Ammon's horn (tissue), 1 donor: Measurements from ENCODE around the gene UQCRHL.

ENCODE experiments used
- DNase-seq: peaks from one replicate; pipeline ENCODE4 v3.0.0-alpha.2; 2016; ENCODE audit warnings: low spot score

UQCRHL gene

DNA sequence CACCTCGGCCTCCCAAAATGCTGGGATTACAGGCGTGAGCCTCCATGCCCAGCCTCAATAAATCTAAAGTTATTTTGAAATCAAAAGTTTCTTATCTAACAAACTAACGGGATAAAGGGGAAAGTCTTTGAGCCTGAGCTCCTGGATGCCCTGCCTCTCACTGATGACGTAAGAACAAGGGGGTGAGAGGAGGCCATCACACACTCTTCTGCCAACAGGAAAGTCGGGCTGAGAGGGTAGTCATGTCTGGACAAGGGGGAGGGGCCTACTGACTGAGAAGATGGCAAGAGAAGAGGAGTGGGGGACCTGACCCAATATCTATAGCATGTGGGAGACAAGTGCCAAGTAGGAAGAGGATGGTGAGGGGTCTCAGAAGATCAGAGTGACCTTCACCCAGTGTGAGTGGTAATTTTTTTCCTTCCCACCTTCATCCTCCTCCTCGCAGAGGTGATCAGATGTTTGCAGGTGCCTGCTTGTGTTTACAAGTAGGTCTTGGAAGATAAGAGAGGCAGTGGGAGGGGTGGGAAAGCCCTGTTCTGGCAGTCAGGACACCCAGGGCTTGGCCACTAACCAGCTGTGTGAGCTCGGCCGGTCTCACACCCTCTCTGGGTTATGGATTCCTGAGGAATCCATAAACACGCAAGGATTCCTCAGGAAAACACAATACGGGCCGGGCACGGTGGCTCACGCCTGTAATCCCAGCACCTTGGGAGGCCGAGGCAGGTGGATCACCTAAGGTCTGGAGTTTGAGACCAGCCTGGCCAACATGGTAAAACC is 9.6 kb downstream of the UQCRHL start:
- DNase-seq: no peak

DNA sequence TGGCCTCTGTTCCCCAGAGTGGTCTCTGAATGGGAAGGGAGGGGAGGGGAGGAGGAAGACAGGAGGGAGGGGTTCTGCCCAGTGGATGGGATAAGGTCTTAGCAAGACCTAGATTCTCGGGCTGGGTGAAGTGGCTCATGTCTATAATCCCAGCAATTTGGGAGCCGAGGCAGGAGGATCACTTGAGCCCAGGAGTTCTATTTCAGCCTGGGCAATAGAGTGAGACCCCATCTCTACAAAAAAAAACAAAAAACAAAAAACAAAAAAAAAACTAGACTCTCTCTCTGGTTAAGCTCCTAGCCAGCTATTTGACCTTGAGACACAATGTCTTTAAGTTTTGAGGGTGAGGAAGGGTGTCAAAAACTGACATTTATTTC is 11.4 kb downstream of the UQCRHL start:
- no peak for DNase-seq

DNA sequence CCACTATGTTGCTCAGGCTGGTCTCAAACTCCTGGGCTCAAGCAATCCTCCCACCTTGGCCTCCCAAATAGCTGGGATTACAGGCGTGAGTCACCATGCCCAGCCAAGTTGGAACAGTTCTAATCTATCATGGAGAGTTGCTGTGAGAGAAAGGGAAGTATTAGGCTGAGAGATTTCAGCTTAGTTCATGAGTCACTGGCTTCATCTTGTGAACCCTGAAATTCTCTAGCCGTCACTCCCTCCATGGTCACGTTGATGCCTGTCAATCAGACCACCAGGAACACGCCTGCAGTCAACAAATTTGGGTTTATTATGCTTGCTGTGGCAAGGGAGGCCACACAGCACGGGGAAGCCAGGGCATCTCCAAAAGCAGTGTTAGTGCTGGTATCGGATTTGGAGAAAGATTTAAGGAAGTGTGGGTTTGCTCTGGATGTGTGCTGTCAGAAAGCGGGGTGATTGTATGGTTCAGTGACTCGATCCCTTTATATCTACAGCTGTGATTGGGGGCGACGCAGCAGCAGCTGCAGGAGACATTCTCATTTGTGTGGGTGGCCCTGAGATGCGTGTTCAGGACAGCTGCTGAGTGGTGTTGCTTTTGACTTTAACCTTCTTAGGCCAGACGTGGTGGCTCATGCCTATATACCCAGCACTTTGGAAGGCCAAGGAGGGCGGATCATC is 18.7 kb downstream of the UQCRHL start:
- DNase-seq: no peak

DNA sequence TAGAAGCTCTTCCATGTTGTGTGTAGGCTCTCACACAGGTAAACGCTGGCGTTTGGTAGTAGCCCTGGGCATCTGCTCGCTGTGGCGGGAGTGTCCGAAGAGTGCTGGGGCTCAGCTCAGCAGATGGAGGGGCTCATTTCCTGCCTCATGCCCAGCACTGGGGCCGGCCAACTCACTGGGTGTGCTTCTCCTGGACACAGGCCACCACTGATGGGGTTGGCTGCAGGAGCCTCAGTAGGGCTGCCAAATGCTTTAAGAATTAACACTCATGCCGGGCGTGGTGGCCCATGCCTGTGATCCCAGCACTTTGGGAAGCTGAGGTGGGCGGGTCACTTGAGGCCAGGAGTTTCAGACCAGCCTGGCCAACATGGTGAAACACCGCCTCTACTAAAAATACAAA is 20.9 kb downstream of the UQCRHL start:
- no peak for DNase-seq

DNA sequence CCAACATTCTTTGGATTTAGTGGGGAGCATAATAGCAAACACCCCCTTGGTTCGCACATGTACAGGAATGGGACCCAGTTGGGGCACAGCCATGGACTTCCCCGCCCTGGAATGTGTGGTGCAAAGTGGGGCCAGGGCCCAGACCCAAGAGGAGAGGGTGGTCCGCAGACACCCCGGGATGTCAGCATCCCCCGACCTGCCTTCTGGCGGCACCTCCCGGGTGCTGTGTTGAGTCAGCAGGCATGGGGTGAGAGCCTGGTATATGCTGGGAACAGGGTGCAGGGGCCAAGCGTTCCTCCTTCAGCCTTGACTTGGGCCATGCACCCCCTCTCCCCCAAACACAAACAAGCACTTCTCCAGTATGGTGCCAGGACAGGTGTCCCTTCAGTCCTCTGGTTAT is 21.8 kb downstream of the UQCRHL start:
- DNase-seq: no peak

DNA sequence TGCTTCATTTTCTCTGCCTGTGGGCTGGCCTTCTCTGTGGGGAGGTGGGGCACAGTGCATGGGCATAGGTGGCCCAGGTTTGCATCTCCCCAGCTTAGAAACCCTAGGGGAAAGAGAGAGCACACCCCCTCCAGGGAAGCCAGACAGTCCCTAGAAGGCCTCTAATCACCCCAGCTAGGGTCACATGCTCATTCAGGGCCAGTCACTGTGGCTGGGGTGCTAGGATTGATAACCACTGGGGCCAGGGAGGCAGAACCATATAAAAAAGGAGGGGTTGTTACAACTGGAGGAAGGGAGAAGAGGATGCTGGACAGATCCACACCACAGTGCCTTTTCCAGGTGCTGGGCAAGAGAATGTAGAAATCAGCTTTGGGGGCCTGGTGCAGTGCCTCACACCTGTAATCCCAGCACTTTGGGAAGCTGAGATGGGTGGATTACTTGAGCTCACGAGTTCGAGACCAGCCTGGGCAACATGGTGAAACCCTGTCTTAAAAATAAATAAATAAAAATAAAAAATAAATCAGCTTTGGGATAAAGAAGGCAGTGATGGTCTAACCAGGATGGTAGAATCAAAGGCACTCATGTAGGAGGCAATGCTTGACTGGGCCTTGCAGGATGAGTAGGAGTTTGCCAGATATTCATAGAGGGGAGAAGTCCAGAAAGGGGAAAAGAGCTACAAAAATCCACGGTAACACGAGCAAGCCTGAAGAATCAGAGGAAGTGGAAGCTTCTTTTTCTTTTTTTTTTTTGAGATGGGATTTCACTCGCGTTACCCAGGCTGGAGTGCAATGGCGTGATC is 29.3 kb downstream of the UQCRHL start:
- no peak for DNase-seq

DNA sequence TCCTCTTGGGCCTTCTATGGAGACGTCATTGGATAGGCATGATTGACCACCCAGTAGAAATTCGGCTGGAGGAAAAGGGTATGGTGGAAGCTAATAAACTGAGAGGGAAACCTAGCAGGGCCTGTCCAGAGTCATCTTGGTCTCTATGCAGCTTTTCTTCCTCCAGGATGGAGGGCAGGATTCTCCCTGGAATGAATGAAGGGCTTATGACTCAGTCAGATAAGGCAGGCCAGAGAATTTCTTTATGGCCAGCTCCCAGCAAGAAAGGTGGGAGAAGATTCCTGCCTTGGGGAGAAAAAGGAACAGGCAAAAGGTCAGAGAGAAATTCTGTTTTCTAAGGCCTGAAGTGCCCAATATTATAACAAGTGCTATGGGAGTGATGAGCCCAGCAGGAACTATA is 31.7 kb downstream of the UQCRHL start:
- DNase-seq: no peak

DNA sequence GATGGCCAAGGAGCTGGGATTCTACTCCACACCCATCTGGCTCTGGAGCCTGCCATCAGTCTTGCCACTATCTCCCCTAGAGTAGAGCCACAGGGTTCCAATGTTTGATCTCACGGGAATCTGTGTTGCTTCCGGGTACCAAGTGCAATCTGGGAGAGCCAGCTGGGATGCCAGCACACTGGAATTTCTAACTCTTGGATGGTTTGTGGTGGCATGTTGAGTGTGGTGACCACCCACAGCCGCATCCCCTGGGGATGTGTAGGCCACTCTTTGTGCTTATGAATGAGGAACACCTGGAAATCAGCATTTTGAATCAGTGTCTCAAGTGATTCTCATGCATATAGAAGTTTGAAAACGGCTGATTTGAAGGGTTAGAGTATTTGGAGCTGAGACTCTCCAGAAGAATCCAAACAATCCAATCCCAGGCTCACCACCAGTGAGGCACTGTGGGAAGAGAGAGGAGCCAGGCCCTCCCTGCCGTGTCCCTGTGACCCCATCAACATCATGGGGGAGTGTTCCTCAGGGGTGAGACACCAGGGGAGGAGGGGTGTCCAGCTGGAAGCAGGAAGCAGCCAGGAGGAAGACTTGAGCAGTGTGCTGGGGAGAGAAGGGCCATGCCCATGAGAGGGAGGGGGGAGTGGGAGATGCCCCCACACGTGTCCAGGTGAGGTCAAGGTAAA is 35.5 kb downstream of the UQCRHL start:
- no peak for DNase-seq

DNA sequence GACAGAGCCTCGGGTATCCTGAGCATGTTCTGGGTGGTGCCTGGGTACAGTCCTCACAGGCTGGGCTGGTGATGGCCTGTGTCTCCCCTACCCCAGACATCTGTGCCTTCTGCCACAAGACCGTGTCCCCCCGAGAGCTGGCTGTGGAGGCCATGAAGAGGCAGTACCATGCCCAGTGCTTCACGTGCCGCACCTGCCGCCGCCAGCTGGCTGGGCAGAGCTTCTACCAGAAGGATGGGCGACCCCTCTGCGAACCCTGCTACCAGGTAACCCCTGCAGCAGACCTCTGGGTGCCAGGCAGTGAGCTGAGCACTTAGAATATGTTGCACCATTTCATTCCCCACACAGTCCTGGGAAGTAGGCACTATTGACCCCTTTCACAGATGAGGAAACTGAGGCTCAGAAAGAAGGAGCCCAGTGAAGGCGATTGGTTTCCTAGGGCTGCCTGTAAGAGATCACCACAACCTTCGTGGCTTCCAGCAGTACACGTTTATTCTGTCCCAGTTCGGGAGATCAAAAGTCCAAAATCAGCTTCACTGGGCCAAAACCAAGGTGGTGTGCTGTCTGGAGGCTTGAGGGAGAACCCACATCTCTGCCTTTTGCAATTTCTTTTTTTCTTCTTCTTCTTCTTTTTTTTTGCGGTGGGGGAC is 37.0 kb downstream of the UQCRHL start:
- no peak for DNase-seq

DNA sequence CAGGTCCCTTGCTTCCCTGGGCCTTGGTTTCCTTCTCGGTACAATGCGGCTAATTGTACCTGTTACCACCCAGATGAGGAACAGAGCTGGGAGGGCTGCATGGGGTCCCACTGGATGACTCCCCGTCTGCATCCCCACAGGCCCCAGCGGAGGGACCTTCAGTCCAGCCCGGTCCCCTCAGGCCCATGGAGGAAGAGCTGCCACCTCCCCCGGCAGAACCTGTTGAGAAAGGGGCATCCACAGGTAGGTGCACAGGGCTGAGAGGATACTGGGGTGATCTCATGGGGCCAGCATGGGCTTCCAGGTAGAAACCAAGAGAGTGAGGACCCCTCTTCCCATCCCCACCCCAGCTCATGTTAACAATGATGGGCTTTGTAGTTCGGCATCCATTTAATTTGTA is 39.1 kb downstream of the UQCRHL start:
- no peak for DNase-seq

DNA sequence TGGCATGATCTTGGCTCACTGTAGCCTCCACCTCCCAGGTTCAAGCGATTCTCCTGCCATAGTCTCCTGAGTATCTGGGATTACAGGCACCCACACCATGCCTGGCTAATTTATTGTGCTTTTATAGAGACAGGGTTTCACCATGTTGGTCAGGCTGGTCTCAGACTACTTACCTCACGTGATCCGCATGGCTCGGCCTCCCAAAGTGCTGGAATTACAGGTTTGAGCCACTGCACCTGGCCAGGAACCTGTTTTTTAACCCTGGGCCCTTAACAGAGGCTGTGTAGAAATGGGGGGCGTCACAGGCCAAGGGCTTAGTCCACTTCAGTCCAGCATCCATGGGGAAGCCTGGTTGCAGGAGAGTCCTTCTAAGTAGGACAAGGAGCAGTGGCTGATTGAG is 39.5 kb downstream of the UQCRHL start:
- no peak for DNase-seq

DNA sequence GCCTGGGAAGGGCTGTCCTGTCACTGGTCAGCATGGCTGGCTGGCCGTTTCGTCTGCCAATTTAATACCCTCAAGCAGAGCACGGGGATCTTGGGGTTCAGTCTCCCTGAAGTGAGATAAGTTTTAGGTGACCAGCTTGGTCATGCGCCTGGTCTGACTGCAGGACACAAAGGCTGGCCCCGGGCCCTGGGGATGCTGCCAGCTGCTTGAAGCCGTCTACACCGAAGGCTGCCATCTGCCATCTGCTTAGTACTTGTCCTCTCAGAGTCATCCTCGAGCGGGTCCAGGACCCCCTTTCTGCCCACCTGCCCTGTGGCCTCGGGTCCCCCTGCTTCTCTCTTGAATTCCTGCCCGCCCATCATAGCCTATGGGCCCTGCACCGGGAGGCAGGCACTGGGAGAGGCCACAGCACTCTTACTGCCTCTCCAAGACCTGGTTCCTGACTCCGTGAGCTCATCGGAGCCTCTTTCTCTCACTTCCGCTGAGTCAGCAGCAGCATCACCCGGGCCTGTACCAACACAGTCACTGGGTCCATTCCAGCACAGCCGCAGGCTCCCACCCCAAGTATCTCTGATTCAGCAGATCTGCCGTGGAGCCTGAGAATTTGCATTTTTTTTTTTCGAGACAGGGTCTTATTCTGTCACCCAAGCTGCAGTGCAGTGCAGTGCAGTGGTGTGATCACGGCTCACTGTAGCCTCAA is 41.8 kb downstream of the UQCRHL start:
- DNase-seq: no peak

DNA sequence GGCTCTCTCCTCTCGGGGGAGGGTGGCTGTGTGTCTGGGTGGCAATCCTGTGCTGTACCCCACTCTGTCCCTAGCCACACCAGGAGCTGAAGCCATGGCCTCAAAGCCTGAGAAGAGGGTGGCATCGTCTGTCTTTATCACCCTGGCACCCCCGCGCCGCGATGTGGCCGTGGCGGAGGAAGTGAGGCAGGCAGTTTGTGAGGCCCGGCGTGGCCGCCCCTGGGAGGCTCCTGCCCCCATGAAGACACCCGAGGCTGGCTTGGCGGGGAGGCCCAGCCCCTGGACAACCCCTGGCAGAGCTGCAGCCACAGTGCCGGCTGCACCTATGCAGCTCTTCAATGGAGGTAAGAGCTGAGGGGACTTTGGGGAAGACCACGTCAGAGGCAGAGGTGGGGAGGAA is 42.6 kb downstream of the UQCRHL start:
- no peak for DNase-seq

DNA sequence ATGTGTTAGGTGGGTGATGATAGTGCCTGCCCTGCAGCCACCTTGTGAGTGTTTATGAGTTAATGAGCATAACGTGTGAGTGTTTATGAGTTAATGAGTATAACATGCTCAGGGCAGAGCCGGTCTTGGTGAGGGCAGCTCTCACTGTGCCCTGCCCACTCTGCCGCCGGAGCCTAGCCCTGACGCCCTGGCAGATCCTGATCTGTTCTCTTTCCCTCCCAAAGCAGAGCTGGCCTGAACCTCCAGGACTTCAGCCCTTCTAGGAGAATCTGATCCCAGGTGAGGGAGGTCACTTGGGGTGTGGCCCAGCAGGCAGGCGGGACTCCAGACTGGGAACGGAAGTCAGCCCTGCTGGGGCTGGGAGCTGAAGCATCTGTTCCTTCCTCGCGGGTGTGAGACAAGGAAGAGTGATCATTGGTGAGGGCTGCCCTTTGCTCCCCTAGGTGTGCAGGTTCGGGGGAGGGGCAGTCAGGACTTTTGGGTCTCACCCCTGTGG is 43.1 kb downstream of the UQCRHL start:
- DNase-seq: no peak

DNA sequence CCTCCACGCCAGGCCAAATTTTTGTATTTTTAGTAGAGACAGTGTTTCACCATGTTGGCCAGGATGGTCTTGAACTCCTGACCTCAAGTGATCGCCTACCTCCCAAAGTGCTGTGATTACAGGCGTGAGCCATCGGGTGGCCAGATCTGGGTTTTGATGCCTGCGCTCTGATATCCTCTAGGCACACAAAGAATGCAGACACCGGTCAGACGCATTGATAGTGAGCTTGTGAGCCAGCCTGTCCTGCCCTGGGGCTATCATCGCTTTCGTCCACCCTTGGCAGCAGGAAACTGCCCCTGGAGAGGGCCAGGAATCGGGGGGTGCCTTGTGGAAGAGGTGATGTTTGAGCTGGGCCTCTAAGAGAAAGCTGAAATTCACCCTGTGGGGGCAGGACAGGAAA is 44.9 kb downstream of the UQCRHL start:
- DNase-seq: no peak

DNA sequence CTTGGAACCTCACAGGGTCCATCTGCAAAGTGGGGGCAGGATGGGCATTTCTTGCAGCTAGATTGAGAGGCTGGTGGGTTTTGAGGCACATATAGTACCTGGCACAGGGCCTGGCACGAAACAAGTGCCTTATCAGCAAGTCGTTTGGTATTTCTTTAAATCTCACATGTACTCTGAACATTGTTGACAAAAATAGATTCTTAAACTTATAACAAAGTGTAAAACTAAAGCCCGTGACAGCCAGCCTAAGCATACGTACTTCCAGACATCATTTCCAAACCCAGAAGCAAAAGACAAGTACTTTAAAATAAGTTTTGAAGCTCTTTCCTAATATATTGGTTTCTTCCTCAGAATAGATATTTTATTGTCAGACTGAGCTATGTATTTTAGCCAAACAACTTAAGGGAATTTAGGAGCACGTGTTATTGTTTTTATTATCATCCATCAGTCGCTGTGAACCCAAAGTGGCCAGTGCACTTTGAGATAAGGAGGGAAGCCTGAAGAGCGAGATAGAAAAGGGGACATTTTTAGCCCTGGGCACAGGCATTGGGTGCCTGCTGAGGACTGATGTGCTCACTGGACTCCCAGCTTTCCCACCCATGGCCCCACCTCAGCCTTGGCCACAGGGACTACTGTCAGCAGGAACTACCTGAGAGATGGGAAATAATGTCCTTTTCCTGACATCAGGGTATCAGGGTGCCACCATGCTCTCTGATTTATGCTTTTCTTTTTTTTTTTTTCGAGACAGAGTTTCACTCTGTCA is 45.9 kb downstream of the UQCRHL start:
- no peak for DNase-seq

DNA sequence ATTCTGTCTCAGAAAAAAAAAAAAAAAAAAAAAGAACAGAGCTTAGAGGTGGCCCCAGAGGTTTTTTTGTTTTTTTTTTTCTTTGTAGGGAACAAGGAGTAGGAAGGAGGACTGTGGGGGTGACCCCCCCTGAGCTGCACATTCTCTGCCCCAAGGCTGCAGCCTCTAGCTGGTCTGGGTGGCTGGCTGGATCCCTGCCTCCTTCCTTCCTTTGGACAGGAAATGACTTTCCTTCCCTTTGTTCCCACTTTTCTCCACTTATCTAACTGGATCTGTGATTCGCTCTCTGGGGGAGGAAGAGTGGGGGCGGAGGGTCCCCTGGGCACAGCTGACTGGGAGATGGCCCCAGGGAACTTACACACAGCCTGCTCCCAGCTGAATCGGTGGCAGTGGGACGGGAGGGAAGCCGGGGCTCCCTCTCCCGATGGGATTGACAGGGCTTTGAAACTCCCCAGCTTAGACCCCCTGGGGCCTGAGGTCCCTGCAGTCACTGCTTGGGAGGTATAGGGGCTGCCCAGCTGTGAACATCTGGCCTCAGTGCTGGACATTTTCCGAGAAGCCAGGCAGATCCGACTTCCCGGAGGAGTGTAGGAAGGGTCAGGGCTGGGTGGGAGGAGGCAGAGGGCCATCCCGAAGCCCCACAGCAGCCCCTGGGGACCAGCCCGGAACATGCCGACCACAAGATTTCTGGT is 46.8 kb downstream of the UQCRHL start:
- DNase-seq: no peak

DNA sequence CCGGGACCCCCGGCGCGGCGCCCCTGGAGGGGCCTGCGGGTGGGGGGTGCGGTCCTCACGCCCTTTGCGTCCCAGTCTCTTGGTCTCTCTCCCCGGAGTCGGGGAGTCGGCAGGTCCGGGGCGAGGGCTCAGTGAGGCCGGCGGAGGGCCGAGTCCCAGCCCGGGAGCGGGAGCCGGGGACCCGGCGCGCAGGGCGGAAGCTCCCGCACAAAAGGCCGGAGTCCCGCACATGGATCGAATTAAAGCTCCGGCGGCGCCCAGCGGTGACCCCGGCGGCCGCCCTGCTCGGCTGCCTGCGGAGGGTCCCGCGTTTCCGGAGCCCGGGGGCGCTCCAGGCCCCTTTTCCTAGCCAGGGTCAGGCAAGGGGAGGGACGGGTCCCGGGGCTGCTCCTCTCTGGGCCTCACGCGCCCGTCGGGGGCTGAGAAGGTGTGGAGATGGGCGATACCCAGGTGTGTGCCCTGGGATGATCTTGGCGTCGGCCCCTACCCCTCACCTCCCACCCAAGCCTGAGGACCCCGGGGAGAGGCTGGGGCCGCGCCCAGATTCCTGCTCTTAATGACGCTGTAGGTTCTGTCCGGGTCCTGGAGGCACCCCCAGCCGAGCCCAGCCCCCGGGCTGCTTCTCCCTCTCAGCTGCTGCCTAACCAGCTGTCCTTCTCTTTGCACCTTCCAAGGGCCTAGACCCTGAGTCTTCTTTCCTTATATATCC is 48.3 kb downstream of the UQCRHL start:
- no peak for DNase-seq

DNA sequence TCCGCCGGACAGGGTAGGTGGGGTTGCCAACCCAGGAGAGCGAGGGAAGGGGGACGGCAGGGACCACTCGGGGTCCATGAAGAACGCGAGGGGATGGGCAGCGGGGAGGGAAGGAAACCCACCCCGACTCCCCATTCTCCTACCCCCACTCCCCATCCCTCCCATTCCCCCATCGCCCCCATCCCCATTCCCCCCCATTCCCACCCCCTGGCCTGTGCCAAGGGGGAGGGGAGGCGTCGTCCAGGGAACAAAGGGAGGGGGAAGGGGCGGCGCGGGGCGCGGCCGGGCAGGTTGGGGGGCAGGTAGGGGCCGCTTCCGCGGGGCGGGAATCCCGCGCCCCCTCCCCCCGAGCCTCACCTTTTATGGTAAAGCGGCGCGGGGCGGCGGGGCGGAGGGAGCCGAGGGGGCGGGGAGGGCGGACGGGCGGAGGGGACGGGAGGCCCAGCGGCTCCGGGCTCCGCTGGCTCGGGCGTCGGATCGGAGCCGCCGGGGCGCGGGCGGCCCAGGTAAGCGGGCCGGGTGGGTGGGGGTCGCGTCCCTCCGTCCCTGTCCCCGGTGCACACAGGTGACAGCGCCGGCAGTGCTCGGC is 49.0 kb downstream of the UQCRHL start, which contains the start of gene FBLIM1:
Gene FBLIM1 (plus strand): TSS at position 453 of the 589 bp plus-strand sequence. CDS start 6,189 bp downstream, outside the sequence.
- DNase-seq: no peak
